COLO668 (cell line): ENCODE results near the gene ZNF513.
"Not testable (repeated sequence)": the region's sequence is repeated elsewhere in the genome, so short reads cannot be mapped to it uniquely, and the experiment has no call there.

ENCODE experiments used
- DNase-seq: peaks from one replicate; lab custom pipeline; 2025; ENCODE audit not compliant: unreplicated experiment; lab: John Stamatoyannopoulos, UW

The ZNF513 gene

DNA sequence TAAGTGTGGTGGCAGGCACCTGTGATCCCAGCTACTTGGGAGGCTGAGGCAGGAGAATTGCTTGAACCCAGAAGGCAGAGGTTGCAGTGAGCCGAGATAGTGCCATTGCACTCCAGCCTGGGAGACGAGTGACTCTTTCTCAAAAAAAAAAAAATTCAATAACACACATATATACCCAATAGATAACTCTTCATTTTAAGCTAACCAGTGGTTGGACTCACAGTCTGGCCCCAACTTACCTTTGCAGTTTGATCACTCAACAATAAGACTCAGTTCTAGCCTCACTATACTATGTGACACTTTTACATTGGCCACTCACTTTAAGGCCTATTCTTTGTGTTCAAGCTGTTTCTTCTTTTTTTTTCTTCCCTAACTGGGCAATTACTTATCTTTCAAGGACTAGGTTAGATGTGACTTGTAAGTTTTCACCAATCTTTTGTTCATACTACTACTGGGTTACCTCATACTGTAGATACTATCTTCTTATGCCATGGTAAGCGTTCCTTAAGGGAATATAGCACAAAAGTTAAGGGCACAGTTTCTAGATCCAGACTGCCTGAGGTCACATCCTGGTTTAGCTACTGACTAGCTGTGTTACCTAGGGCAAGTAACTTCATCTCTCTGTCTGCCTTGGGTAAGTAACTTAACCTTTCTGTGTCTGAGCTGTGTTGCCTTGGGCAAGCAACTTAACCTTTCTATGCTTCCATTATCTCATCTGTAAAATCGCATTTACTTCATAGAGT is 17.7 kb downstream of the ZNF513 start:
- no peak for DNase-seq

DNA sequence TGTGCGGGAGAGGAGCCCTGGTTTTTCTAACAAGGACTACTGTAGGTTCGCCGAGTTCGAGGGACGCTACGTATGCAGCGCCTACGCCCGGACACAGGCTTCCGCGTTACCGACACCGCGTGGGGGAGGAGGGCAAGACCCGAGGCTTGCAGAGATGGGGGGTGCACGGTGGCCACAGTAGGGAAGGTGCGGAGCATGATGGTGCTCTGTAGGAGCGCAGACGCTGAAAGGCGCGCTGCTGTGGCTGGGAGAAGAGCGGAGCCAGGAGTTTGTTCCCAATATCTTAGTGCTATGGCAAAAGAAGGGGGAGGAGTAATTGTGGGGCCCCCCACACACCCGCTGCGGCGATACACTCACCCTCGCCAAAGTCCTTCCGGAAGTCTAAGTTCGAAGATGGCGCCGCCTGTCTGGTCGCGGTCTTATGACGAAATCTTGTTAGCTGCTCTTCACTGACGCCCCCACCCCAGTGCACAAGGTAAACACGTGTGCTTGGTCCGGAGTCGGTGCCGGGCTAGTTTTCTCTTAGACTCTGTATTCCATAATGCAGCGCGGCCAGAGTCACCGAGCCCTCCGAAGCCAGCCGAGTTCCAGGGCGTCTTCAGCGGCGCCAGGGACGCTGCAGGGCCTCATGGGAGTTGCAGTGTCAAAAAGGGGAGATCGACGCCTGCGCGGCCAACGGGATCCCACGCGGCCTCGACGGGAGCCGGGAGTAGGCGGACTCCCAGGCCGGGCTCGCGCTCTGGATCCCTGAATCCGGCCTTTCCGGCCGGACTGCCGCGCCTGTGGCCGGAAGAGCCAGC is 24.0 kb downstream of the ZNF513 start, which contains the start of gene GTF3C2:
TSS of gene GTF3C2 (minus strand) at position 383 of the 800 bp plus-strand sequence. CDS start 13,210 bp downstream, outside the sequence.
- DNase-seq = peak; percentile 98

DNA sequence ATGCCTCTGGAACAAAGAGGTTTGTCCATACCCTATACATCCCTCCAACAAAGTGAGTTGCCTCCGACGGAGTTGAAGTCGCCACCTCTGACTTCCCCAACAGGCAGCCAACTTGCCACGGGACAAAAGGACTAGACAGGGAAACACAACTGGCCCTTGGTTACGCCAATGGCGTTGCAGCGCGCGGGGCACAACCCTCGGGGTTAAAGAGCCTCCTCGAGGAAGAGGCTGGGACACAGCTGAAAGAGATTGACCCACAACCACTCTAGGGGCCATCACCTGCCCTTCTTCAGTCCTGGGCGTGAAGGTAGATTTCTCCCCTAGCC is 24.5 kb downstream of the ZNF513 start:
- peak; percentile 71 for DNase-seq

DNA sequence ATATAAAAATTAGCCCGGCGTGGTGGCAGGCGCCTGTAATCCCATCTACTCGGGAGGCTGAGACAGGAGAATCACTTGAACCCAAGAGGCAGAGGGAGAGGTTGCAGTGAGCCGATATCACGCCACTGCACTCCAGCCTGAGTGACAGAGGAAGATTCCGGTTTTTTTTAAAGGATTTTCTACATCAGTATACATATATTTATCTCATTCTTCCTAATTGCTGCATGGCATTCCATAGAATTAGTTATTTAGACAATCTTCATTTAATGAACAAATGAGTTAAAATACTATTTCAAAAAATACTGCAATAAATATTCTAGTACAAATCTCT is 26.0 kb downstream of the ZNF513 start:
- DNase-seq = no peak

DNA sequence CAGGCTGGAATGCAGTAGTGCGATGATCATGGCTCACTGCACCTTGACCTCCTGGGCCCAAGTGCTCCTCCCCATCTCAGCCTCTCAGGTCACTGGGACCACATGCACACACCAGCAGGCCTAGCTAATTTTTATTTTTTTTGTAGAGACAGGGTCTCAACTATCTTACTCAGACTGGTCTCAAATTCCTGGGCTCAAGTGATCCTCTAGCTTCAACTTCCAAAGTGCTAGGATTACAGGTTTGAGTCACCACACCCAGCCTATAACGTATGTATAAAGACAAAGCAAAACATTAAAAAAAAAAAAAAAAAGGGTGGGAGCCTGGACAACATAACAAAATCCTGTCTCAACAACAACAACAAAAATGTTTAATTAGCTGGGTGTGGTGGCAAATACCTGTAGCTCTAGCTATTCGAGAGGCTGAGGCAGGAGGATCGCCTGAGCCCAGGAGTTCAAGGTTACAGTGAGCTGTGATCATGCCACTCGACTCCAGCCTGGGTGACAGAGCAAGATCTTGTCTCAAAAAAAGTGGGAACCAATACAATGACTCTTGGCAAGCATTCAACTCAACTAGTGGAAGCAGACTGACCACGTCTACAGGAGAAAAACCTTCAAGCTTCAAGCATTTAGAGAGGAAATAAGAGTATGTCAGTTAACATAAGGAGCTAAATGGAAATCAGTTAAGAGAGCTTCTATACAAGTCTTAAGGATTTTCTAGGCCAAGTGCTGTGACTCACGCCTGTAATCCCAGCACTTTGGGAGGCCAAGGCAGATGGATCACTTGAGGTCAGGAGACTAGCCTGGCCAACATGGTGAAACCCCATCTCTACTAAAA is 26.6 kb downstream of the ZNF513 start:
- DNase-seq = no peak

DNA sequence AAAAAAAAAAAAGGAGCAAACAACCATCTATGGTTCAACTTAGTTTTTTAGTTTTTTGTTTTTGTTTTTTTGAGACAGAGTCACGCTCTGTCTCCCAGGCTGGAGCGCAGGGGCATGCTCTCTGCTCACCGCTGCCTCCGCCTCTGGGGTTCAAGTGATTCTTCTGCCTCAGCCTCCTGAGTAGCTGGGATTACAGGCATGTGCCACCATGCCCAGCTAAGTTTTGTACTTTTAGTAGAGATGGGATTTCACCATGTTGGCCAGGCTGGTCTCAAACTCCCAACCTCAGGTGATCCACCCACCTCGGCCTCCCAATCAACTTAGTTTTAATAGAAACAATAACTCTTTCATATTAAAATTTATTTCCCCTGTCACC is 27.2 kb downstream of the ZNF513 start:
- DNase-seq = not testable (repeated sequence)

DNA sequence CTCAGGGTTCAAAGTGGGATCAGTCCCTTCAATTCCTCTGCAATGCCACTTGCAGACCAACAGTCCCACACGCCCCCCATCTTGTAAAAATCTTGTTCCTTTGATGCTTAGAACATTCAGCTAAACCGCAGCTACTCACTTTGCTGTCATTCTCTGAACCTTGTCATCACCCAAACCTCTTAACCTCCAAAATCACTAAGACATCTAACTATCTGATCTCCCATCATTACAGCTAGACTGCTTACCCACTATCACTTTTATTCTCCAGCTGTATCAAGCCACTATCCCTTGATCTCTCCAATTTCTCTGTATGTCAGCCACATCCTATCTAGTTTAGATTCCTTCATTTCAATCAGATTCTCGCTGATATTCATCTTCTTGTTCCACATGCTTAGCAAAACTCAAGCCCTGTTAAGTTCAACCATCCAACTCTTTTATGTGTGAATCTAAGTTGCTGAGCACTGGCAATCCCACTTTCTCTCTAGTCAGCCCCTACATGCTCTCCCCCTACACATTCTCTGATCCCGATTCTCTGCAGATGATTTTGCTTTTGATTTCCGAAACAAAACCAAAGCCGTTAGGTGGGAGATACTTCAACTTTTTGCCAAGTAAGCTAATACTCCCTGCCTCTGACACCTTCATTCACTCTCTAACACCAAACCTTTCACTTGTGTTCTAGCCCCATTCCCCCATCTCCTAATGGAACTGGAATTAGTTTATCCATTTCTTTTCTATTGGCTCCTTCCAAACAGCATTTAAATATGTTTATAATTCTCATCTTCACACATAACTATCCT is 28.5 kb downstream of the ZNF513 start:
- DNase-seq = no peak

DNA sequence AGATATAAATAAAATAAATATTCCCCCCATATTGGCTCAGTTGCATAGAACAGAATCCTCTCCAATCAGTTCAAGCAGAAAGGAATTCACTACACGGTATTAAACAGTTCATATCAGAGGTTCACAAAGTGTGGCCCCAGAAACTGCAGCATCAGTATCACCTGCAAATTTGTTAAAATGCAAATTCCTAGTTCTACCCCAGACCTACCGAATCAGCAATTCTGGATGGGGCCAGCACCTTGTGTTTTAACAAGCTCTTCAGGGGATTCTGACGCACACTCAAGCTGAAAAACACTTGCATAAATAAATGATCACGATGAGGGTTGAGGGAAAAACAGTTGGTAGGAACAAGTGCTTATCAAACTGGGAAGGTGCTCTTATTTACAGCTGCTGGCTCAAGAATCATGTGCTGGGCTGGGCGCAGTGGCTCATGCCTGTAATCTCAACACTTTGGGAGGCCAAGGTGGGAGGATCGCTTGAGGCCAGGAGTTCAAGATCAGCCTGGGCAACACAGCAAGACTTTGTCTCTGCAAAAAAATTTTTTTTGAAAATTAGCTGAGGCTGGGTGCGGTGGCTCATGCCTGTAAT is 30.3 kb downstream of the ZNF513 start:
- no peak for DNase-seq

DNA sequence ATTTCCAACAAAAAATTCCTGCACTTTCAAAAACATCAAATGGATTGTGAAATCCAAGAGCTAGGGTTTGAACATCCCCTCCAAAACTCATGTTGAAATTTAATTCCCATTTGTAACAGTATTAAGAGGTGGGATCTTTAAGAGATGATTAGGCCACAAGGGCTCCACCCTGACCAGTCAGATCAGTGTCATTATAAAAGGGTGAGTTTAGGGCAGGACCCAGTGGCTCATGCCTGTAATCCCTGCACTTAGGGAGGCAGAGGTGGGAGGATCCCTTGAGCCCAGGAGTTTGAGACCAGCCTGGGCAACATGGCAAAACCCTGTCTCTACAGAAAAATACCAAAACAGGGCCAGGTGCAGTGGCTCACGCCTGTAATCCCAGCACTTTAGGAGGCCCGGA is 32.9 kb downstream of the ZNF513 start:
- no peak for DNase-seq

DNA sequence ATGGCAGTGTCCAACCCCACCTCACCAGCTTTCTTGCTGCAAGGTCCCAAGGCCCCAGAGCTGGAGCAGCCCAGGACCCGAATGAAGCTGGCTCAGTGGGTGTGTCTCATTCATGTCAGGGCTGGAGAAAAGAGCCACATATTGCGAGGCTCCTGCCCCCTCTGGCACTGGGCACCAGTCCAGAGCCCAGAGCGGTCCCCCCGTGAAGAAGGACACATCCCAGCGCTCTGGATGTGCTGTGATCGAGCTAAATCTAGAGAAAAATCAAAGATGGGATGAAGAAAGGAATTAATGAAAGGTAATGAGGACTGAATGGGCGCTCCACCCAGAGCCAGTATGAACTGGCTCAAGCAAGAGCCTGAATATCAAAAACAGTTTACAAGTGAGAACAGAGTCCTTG is 44.4 kb downstream of the ZNF513 start:
- DNase-seq = no peak

DNA sequence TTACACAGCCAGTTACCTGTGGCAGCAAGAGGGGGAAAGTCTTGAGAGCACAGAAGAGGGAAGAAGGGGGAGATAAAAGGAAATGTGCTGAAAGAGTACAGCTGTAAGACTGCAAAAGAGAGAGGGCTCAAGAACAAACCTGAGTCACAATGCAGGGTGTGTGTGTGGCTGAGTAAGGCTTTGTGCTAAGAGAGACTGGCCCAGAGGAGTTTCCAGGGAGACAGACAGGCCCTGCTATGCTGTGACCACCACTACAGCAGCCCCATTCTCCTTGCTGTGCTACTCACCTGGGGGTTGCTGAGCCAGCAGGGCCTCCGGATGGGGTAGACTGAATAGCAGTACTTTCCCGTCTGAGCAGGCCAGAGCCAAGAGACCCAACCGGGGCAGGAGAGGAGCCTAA is 45.2 kb downstream of the ZNF513 start:
- DNase-seq = no peak
